Neural crest cell (in vitro differentiated cells): ENCODE data around the gene RAB37. TPM values are rescaled to one million over a fixed set of nuclear protein-coding genes. Genes with fewer than 3 reads are reported as not detected.

Experiments used
- DNase-seq: peaks from one replicate; pipeline ENCODE4 v3.0.0; 2021; ENCODE audit warnings: low read depth, mixed read lengths, low spot score
- H3K27ac Mint-ChIP-seq: one replicate; pipeline ENCODE4 v1.8.0; 2021; ENCODE audit warnings: mild to moderate bottlenecking, mixed read lengths; ENCODE audit not compliant: unreplicated experiment
- H3K27me3 Mint-ChIP-seq: 2 replicates; pipeline ENCODE4 v1.8.0; 2021; ENCODE audit warnings: low read depth, mild to moderate bottlenecking, mixed read lengths
- H3K36me3 Mint-ChIP-seq: 2 replicates; pipeline ENCODE4 v1.8.0; 2021; ENCODE audit warnings: low read depth, mild to moderate bottlenecking, mixed read lengths
- H3K4me1 Mint-ChIP-seq: 2 replicates; pipeline ENCODE4 v1.8.0; 2021; ENCODE audit warnings: mixed read lengths
- H3K4me3 Mint-ChIP-seq: one replicate; pipeline ENCODE4 v1.8.0; 2021; ENCODE audit warnings: mild to moderate bottlenecking, mixed read lengths
- H3K9me3 Mint-ChIP-seq: 2 replicates; pipeline ENCODE4 v1.8.0; 2021; ENCODE audit warnings: mixed read lengths
- CTCF ChIP-seq: fragments of 200-600 bp; sonication (generic); conservative IDR thresholded peaks from 2 replicates; pipeline ENCODE4 v1.5.0; 2021; ENCODE audit warnings: antibody characterized with exemption, mild to moderate bottlenecking
- total RNA-seq: library from RNA; stranded (reverse); gene quantifications from 2 replicates; pipeline ENCODE4 v1.2.1, GENCODE V29; 2021

RAB37 gene
- total RNA-seq, 1 donor from 2014 or later, result not detected

GRCh38 chr17:74761931-74762330 lies 24.9 kb downstream of the RAB37 start:
- Mint-ChIP-seq H3K4me3 (no peak overlapping the region), H3K4me1 (peaks cover 60% of the 10 kb centered on the region), H3K27ac (no peak overlapping the region), H3K36me3 (peaks cover 2% of the 10 kb centered on the region), H3K9me3 (no peaks in the 10 kb centered on the region), H3K27me3 (no peaks in the 10 kb centered on the region)
- no peak for DNase-seq
- no peak for TF ChIP-seq CTCF

DNA sequence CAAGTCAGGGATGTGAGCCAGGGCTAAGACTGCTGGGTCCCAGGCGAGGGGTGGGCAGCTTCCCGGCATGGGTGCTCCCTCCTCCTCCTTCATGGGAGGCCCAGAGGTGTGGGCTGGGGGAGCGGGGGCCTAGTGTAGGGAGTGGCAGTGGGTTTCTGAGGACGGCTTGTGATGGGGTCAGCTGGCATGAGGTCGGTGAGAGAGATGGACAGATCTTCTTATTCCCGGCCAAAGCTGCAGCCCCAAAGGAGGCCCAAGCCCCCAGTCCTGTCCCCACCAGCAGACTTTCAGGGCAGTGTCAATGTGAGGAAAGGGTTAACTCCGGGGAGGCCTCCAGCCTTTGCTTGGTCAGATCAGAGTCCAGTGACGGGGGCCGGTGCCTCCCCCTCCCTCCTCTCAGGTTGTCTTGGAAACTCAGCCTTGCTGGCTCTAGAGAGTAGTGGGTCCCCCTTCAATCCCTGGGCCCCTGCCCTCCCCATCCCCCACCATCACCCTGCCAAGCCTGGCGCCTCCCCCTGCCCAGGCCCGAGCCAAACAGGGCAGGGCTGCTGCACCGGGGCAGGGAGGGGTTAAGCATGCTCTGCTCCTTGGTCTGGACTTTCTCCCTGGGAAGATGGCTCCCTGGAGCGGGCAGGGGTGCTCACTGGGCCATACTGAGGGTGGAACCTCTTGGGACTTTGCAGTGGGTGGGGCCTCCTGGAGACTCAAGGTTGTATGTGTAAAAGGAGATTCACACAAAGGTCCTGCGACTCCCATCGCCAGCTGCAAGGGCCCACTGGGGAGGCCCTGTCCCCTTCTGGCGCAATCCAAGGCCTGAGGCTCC lies 26.7 kb downstream of the RAB37 start:
- H3K4me1 Mint-ChIP-seq, result peaks cover 62% of the 10 kb centered on the region
- no peaks in the 10 kb centered on the region for H3K27me3 Mint-ChIP-seq
- DNase-seq, result peak; percentile 65
- peak overlapping the region; percentile 72 for H3K4me3 Mint-ChIP-seq
- no peaks in the 10 kb centered on the region for H3K9me3 Mint-ChIP-seq
- no peak for TF ChIP-seq CTCF
- H3K27ac Mint-ChIP-seq, result peak overlapping the region; percentile 67
- peaks cover 3% of the 10 kb centered on the region for H3K36me3 Mint-ChIP-seq

GRCh38 chr17:74764751-74765286 lies 27.8 kb downstream of the RAB37 start:
- Mint-ChIP-seq H3K27me3 (no peaks in the 10 kb centered on the region), H3K27ac (no peak overlapping the region)

GRCh38 chr17:74766413-74766812 lies 29.4 kb downstream of the RAB37 start:
- Mint-ChIP-seq H3K4me1 (peaks cover 41% of the 10 kb centered on the region), H3K36me3 (peaks cover 4% of the 10 kb centered on the region), H3K9me3 (no peaks in the 10 kb centered on the region), H3K4me3 (peak overlapping the region; percentile 41), H3K27me3 (no peaks in the 10 kb centered on the region), H3K27ac (no peak overlapping the region)
- DNase-seq, result no peak
- TF ChIP-seq CTCF, result no peak

More at GRCh38 chr17:74764751-74765286, 27.8 kb downstream of the RAB37 start:
- no peaks in the 10 kb centered on the region for H3K9me3 Mint-ChIP-seq
- no peak for TF ChIP-seq CTCF
- peak overlapping the region; percentile 31 for H3K4me3 Mint-ChIP-seq
- DNase-seq, result no peak
- peaks cover 56% of the 10 kb centered on the region for H3K4me1 Mint-ChIP-seq
- peaks cover 4% of the 10 kb centered on the region for H3K36me3 Mint-ChIP-seq

GRCh38 chr17:74767111-74767516 lies 30.1 kb downstream of the RAB37 start:
- no peaks in the 10 kb centered on the region for H3K27me3 Mint-ChIP-seq
- H3K9me3 Mint-ChIP-seq, result no peaks in the 10 kb centered on the region
- H3K27ac Mint-ChIP-seq, result no peak overlapping the region
- H3K4me1 Mint-ChIP-seq, result peaks cover 36% of the 10 kb centered on the region
- H3K36me3 Mint-ChIP-seq, result peaks cover 4% of the 10 kb centered on the region
- H3K4me3 Mint-ChIP-seq, result no peak overlapping the region
- no peak for DNase-seq
- no peak for TF ChIP-seq CTCF
